ENCODE results near the gene LIN52. TPM values are rescaled to one million over a fixed set of nuclear protein-coding genes. Genes with fewer than 3 reads are reported as not detected.

Gene LIN52
- total and polyA plus RNA-seq, 2 donors (not counting 3 experiments of a cell fraction or from before 2014, with no cell fraction given): 6.6 to 9.7 TPM

DNA sequence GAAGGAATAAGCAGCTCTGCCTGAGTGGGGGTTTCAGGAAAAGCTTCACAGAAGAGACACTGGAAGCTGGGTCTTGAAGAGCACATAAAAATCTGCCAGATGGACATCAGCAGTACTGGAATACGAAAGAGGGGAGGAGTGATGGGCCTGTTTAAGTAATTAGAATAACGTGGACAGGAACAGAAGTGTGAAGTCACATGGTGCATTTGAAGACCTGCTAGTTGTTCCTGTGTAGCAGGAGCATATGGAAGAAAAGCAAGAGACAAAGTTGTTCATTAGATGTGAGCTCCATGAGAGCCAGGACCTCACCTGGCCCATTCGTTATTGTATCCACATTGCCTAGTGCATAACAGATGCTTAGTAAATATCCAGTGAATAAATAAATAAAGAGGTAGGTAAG, 85.2 kb downstream of the LIN52 start:
- Histone ChIP-seq H3K4me2 (ENCODE audit: insufficient read depth, low read length) (no peak overlapping the region), H3K9me3 (replicated peaks; ENCODE audit: control insufficient read depth, insufficient read depth, low read length) (no peaks in the 10 kb centered on the region), H3K79me2 (ENCODE audit: control insufficient read depth, insufficient read depth, low read length) (no peaks in the 10 kb centered on the region), H3K9ac (replicated peaks; ENCODE audit: extremely low read depth, insufficient read depth, low read length) (no peak overlapping the region), H3K4me1 (ENCODE audit: control insufficient read depth, extremely low read depth, insufficient read depth, low read length) (no peaks in the 10 kb centered on the region), H3K27ac (ENCODE audit: insufficient read depth, low read depth, low read length) (no peak overlapping the region), H3K9me1 (replicated peaks; ENCODE audit: control insufficient read depth, extremely low read depth, insufficient read depth, low read length) (no peaks in the 10 kb centered on the region), H3K4me3 (replicated peaks in 1 of 3; ENCODE audit: insufficient read depth in 1 of 3, low read depth in 1 of 3, low read length in 3 of 3) (no peak overlapping the region), H3K27me3 (ENCODE audit: control insufficient read depth in 2 of 2, insufficient read depth in 2 of 2, low read length in 2 of 2) (no peaks in the 10 kb centered on the region), H3K36me3 (ENCODE audit: control insufficient read depth in 2 of 2, extremely low read depth in 1 of 2, insufficient read depth in 2 of 2, low read length in 2 of 2) (no peaks in the 10 kb centered on the region), H2AFZ (ENCODE audit: low read depth, low read length) (no peak overlapping the region), H4K20me1 (replicated peaks; ENCODE audit: control insufficient read depth, extremely low read depth, insufficient read depth, low read length) (no peaks in the 10 kb centered on the region)
- FAIRE-seq (no peak), DNase-seq (ENCODE audit: low read depth, low spot score) (no peak)
- dilution Hi-C loops (cut with MboI; ENCODE audit: extremely low pct_ligation_motif_present, low sequenced_read_pairs) (no loop called here), intact Hi-C loops (cut with micrococcal nuclease) (no loop called here)
- ChIA-PET POLR2A (no interaction called here), CTCF (no interaction called here)
- no peak for TF ChIP-seq JUN (IDR thresholded peaks at IDR 0.05; ENCODE audit: borderline replicate concordance, insufficient read depth, insufficient read length, low read depth)
- TF ChIP-seq EZH2 (IDR thresholded peaks at IDR 0.05; ENCODE audit: borderline replicate concordance, low read depth, low read length, severe bottlenecking): no peak
- no peak for TF ChIP-seq GATA2 (IDR thresholded peaks at IDR 0.05; ENCODE audit: insufficient read depth, insufficient read length, low read depth, low read length)
- TF ChIP-seq POLR2A (IDR thresholded peaks at IDR 0.05; ENCODE audit: low read depth, low read length): no peak
- TF ChIP-seq POLR2AphosphoS5 (IDR thresholded peaks at IDR 0.05; ENCODE audit: insufficient read depth, low read depth, low read length): no peak
- TF ChIP-seq, protein P1, sequence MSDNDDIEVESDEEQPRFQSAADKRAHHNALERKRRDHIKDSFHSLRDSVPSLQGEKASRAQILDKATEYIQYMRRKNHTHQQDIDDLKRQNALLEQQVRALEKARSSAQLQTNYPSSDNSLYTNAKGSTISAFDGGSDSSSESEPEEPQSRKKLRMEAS (IDR thresholded peaks at IDR 0.05; ENCODE audit: insufficient read depth, insufficient read length): no peak
- no peak for TF ChIP-seq FOS (IDR thresholded peaks at IDR 0.05; ENCODE audit: borderline replicate concordance, insufficient read depth, low read length)
- TF ChIP-seq, protein P2, sequence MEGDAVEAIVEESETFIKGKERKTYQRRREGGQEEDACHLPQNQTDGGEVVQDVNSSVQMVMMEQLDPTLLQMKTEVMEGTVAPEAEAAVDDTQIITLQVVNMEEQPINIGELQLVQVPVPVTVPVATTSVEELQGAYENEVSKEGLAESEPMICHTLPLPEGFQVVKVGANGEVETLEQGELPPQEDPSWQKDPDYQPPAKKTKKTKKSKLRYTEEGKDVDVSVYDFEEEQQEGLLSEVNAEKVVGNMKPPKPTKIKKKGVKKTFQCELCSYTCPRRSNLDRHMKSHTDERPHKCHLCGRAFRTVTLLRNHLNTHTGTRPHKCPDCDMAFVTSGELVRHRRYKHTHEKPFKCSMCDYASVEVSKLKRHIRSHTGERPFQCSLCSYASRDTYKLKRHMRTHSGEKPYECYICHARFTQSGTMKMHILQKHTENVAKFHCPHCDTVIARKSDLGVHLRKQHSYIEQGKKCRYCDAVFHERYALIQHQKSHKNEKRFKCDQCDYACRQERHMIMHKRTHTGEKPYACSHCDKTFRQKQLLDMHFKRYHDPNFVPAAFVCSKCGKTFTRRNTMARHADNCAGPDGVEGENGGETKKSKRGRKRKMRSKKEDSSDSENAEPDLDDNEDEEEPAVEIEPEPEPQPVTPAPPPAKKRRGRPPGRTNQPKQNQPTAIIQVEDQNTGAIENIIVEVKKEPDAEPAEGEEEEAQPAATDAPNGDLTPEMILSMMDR (IDR thresholded peaks at IDR 0.05; ENCODE audit: extremely low read depth in 1 of 2, insufficient read depth in 1 of 2, low read depth in 1 of 2, low read length in 2 of 2): no peak
- TF ChIP-seq MYC (IDR thresholded peaks at IDR 0.05; ENCODE audit: low read depth, low read length): no peak
- BruUV-seq (replicated peaks): no TSS peak

Measured in endothelial cell of umbilical vein (primary cell).